Right ventricle myocardium inferior (tissue), 1 donor: Measurements from ENCODE around the gene VPS26B. TPM values are rescaled to one million over a fixed set of nuclear protein-coding genes. Genes with fewer than 3 reads are reported as not detected.

ENCODE experiments used
- ATAC-seq: fragments of 200-7000 bp; cut with Tn5 transposase; one replicate; pipeline ENCODE4 v1.9.1; 2020; ENCODE audit warnings: mild to moderate bottlenecking, moderate library complexity
- DNase-seq: peaks from one replicate; pipeline ENCODE4 v3.0.0; 2021; ENCODE audit errors: missing footprints
- intact Hi-C: fragments of 100-400 bp; cut with DNase I; formaldehyde crosslinking; loops from one replicate; pipeline ENCODE4 v1.11.0; 2022
- total RNA-seq: library from RNA; stranded (reverse); fragmentation: NEBNext Ultra II Directional; extraction: Animal tissue kit (Norgen Biotek cat#: 25700); gene quantifications from one replicate; pipeline ENCODE4 v1.2.1, GENCODE V29; 2021
- donor health status: DM: no; HTN: yes; CAD: no; lungs with severe emphysema.

The VPS26B gene
- total RNA-seq, 1 donor from 2014 or later = 39.5 TPM

DNA sequence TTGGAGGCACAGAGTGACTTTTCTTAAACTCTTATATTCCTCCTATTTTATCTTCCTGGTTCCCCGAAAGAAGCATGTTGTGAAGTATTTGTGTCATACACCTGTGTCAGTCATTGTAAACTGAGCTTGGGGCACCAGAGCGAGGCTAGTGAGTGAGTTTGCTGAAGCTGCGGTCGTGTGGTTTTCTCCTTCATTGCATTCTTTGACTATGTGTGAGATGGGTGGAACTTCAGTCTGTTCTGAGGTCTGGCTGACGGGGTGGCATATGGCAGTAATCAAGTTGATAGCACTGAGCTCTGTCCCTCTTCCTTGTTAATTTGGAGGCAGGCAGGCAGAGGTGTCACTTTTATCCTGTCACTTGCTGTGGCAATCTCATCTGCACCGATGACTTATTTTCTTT lies 4.2 kb downstream of the VPS26B start:
- DNase-seq = no peak
- intact Hi-C loops = loop anchor here (10.0 kb wide), 2 partner anchors 184 to 274 kb away; partner anchors contain the start of gene IGSF9B
- no peak for ATAC-seq

DNA sequence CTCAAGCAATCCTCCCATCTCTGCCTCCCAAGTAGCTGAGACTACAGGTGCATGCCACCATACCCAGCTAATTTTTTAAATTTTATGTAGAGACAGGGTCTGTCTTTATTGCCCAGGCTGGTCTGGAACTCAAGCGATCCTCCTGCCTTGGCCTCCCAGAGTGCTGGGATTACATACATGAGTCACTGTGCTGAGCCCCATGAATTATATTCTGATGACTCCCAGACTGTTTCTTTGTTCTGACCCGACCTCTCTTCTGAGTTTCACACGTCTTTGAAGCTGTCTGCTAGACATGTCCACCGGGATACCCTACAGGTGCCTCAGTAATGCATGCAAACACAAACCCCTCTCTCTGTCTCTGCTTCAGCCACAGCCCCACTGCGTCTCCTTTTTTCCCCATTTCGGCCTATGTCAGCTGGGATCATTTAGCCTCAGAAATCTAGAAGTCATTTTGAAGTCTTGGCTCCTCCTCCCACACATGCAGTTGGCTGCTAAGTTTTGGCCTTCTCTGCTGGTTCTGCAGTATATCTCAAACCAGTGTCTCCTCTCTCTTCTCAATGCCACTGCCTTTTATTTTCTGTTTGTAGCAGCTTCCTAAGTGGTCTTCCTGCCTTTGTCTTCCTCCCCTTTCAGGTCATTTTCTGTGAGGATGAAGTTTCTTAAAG lies 4.8 kb downstream of the VPS26B start:
- DNase-seq (no peak), ATAC-seq (no peak)
- intact Hi-C loops = loop anchor here (10.0 kb wide), 2 partner anchors 184 to 274 kb away; partner anchors contain the start of gene IGSF9B

DNA sequence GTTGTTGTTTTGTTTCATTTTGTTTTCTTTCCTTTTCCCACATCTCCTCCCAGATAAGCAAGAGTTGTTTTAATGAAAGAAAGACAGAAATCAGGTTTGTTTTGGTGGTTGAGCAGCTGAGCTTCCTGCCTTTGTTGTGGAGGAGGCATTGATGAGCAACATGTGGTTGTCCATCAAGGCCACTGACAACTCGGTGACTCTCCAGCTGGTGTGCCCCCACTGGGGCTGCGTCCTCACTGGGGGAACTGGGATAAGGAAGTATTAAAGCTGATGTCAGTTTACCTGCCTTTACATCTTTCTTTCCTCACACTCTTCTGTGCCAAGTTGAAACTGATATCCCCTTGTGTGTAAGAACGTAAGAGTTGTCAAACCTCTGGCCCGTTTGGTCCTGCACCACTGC lies 5.9 kb downstream of the VPS26B start:
- DNase-seq (no peak), ATAC-seq (no peak)
- intact Hi-C loops = no loop called here

DNA sequence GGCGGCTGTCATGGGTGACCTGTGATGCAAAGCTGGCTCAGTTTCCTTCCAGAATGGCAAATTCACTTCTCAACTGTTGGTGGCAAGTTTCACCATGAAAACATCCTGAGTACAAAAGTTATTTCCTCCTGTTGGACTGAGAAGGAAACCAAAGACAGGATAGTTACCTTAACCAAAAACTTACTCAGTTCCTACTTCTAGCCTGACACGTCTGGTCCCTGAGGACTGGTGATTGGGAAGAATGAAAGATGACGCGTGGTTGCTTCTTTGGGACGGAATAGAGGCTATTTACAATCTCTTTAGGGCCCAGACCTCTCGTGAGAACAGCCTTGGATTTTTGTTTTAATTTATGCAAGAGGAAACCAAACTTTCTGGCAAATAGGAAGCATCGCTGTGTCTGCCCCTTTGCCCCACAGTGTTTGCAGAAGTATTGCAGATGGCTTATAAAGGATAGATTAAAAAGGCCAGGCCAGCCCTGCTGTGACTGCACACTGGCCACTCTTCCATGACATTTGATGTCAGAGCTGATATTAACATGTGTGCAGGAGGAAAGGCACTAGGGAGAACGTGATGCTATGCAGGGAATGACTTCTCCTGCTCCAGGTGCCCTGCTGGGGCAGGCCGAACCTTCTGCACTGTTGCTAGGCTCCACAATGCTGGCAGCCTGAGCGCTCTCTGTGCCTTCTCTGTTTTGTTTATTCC lies 7.6 kb downstream of the VPS26B start:
- ATAC-seq (no peak), DNase-seq (no peak)
- intact Hi-C loops = no loop called here

DNA sequence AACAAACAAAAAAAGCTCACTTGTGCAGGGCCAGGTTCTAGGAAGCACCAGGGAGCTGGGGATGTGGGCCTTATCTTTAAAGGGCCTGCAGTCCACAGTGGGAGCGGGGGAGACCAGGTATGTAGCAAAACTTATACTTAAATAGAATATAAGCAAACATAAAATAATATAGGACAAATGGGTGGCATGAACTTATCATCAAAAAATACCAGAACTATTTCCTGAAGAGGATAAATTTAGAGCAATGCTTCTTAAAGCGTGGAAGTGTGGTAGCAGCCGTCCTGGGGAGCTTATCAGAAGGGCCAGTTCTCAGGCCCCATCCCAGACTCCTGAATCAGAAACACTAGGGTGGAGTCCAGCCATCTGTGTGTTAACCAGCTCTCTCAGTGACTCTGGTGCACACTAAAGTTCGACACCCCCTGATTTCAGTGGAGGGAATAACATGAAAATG lies 9.3 kb downstream of the VPS26B start:
- intact Hi-C loops = no loop called here
- DNase-seq (no peak), ATAC-seq (no peak)

DNA sequence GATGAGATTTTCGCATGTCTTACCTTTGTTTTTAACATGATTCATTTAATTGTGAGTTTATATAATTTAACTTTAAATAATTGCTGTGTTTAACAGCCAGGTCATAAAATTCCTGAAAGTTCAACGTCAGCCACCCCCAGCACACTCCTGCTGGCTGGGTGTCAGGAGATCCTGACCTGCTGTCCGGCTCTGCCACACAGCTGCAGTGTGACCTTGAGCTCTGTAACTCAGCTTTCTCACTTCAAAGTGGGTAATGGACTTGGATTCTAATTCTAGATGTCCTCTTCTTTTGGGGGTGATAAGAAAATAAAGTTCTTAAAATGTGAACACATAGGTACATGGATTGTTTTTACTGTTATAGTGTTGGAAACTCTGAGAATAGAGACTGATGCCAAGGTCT lies 10.9 kb downstream of the VPS26B start:
- no peak for DNase-seq
- ATAC-seq = no peak
- intact Hi-C loops = no loop called here

DNA sequence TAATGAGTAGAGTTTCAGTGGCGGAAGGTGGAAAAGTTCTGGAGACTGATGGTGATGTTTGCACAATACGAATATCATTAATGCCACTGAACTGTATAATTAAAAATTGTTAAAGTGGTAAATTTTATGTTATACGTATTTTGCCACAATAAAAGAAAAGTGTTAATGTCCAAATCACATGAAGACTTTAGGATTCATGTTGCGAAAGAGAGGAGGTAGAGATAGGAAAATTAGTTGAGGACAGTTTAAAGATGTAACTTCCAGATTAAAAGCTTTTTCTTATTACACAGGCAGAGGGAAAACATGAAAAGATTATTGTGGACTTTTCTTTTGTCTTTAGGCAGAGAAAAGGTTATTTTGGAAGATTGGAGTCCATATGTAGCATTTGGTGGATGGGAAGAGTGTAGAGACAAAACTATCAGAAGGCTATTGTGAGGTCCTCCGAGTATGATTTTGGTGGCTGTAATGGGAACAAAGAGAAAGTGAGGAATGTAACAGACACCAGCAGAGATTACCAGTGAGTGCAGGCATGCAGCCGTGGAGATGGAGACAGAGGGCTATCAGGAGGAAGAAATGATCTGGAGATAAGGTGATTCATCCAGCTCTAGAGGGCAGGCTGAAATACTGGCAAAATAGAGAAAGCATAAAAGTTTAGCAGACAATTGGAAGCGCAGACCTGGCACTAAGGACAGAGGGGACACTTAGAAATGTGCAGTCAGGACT lies 12.5 kb downstream of the VPS26B start:
- intact Hi-C loops = no loop called here
- DNase-seq (no peak), ATAC-seq (no peak)

DNA sequence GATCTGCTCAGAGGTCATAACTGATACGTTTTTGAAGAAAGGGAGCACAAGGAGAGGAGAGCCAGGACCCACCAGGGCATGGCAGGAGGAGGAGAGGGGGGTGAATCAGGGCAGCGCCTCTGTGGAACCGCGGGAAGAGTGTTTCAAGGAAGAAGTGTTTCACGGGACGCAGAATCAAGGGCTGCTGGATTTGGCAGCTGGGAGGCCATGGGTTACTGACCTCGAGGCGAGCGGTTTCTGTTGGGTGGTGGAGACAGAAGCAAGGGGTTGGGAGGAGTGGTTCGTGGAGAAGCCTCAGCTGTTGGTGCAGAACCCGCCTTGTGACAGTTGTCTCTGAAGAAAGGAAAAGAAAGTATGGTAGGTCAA lies 13.1 kb downstream of the VPS26B start:
- DNase-seq (no peak), ATAC-seq (no peak)
- intact Hi-C loops = no loop called here

DNA sequence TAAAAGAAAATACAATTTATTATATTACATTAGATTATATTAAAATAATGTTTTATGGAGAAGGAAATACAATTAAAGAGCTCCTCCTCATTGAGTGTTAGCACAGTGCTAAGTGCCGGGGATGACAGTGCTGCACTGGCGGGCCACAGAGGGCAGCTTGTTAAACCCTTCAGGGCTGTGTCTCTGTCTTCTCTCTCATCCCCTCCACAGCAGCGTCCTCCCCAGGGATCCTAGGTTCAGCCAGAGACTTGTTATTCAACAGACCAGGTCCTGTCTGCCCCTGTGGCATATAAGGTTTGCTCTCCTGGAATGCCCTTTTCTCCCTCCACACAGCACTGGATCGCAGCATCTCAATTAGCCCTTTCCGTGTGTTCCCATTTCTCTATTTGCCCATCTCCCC lies 14.5 kb downstream of the VPS26B start:
- ATAC-seq = no peak
- intact Hi-C loops = no loop called here
- DNase-seq = no peak

DNA sequence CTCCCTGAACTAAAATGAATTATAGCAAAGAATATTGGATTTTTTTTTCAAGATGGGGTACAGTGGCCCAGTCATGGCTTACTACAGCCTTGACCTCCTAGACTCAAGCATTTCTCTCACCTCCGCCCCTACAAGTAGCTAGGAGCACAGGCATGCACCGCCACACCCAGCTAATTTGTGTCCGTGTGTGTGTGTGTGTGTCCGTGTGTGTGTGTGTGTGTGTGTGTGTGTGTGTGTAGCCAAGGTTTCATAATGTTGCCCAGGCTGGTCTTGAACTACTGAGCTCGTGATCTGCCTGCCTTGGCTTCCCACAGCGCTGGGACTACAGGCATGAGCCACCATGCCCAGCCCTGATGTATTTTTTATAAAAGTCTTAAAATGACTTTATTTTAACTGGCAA lies 16.1 kb downstream of the VPS26B start:
- ATAC-seq = no peak
- intact Hi-C loops = no loop called here
- DNase-seq = no peak

DNA sequence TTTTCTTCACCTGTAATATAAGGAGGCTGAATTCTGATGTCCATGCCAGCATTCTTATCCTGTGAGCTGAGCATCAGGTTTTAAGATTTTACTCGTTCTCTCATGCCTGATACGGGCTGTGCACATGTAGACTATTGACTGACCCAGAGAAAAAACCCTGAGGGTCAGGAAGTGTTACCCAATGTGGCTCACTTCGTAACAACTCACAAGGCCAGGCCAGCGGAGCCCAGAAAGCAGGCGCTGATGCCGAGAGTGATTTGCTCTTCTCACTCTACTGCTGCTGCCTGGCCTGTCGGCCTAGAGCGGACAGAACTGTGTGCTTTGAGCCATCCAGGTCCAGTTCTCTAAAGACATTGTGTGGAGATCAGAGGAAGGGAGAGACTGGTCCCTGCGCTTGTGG lies 17.9 kb downstream of the VPS26B start:
- no peak for ATAC-seq
- intact Hi-C loops = no loop called here
- DNase-seq = no peak

DNA sequence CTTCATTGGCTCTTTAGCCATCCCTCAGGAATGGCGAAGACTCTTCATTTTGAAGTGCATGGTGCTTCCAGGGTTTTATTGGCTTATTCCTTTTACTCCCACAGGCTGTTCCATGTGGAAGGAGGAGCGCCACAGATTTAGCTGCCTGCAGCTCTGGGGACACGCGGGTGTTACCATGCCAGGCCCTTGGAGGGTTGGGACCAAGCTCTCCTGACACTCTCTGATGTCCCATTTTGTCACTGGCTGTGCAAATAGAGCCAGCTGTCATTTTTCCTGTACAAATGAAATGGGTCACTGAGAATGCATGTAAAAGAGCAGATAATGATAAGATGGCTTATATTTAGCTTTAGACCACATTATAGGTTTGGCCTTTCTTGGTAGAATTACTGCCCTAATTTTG lies 19.4 kb downstream of the VPS26B start:
- intact Hi-C loops = no loop called here
- no peak for DNase-seq
- ATAC-seq = no peak

DNA sequence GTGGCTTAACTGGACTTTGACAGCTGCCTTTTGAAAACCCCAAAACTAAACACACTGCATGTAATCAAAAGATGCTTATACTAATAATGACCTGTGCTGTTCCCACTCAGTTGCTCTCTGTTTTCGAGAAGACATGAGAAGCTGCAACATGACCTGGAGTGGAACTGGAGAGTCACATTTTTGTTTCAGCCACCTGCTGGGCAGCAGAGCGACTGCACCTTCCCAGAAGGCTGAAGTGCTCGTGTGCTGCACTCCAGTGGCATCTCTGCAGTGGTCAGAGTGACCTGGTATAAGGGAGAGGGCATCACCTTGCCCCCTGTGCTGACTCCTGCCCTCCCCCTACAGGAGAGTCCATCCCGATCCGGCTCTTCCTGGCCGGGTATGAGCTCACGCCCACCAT lies 20.1 kb downstream of the VPS26B start:
- DNase-seq (no peak), ATAC-seq (no peak)
- intact Hi-C loops = no loop called here

DNA sequence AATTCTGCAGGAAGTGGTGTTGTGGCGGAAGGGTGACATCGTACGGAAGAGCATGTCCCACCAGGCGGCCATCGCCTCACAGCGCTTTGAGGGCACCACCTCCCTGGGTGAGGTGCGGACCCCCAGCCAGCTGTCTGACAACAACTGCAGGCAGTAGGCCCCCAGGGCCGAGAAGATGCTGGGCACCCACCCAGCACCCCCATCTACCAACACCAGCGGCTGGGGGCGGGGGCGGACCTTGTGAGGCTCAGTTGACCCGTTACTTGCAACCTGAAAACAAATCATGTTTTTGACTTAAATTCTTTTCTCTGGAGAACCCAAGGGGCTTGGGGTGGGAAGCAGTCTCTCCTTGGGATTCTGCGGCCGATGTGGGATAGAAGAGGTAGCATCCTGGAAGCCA lies 21.0 kb downstream of the VPS26B start:
- intact Hi-C loops = no loop called here
- no peak for DNase-seq
- no peak for ATAC-seq

DNA sequence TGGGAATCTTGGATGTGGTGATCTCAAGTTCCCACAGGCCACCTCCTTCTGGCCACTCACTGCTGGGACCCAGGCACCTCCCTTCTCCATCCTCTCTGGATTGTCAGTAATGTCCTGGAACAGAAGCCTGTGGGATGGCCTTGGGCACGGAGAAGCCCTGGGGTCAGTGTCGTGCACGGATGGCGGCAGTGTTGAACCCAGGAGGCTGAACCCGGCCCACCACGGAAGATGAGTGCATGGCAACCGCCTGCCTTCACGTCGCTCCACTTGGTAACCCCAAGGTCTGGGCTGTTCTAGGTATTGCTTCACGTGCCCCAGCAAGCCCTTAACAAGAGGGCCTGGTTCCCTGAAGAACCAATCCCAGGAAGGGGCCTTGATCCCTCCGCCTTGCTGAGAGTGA lies 21.6 kb downstream of the VPS26B start:
- intact Hi-C loops = no loop called here
- no peak for ATAC-seq

DNA sequence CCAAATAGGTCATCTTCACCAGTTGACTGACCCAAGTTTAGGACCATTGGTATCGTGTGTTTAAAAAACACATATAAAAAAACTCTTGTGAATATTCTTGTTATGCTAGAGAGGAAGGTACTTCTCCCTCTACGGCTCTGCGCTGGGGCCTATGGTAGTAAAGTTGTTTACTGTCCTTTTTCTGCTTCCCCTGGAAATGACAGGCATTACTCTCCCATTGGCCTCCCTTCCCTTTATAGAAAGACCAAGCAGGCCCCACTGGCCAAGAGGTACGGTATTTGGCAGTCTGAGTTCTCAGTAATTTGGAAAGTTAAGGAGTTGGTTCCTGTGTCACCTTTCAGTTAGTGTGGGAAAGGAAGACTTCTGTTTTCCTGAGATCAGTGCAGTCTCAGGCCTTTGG lies 22.2 kb downstream of the VPS26B start:
- no peak for ATAC-seq
- intact Hi-C loops = no loop called here
- DNase-seq = no peak

More for the DNA sequence above, 21.6 kb downstream of the VPS26B start:
- no peak for DNase-seq

DNA sequence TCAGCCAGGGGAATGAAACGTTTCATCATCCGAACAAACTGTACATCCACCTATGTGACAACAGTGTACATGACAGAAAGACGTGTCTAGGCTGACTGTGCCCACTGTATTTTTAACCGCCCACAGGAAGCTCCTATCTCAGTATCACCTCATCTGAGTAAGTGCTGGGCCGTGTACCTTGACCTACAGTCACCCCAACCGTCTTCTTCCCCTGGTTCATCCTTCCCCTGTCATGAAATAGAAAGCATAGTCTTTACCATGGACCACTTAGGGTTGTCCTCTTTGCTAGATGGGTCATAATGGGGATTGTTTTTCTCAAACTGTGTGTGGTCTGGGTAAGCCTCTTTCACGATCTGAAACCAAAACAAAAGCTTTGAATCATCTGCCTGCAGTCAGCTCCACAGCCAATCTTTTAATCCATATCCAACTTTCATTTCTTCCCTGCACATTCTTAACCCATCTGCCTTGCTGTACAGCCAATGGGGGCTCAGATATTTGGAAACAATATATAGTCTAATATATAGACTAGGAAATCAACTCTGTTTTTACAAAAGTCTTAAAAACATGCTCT lies 24.5 kb downstream of the VPS26B start:
- intact Hi-C loops = no loop called here

DNA sequence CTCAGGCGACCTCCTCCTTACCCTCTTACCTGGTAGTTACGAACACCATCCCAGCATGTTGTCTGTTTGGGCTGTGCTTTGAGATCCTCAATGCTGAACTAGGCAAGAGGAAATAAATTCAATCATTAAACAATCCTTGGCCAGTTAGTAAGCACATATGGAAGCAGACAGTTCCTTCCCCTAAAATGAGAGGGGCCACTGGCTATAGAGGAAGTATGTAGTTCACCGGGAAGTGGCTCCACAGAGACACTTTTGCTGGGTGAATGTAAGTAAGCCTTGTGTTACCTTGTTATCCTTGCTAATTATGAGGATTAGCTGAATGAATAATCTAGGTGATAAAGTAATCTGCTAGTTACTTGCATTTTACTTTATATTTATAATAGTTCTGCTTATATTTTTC lies 25.8 kb downstream of the VPS26B start:
- intact Hi-C loops = no loop called here
- DNase-seq = no peak
- ATAC-seq = no peak

More for the DNA sequence above, 24.5 kb downstream of the VPS26B start:
- ATAC-seq (no peak), DNase-seq (no peak)

DNA sequence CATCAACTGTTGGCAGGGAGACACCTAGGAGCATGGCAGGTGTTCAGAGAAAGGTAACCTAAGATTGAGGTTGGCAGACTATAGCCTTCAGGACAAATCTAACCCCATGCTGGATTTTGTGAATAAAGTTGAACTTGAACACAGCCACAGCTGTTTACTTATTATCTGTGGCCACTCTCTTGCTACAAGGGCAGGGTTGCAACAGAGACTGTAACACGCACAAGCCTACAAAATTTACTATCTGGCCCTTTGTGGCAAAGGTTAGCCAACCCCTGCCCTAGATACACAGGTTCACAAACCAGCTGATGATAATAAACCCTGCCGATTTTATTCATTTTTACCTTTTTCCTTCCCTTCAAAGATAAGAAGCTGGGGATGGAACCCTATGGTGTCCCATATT lies 26.2 kb downstream of the VPS26B start:
- no peak for ATAC-seq
- intact Hi-C loops = no loop called here
- DNase-seq = no peak
